ENCODE measurements around the gene NCAPH2. TPM values are rescaled to one million over a fixed set of nuclear protein-coding genes. Genes with fewer than 3 reads are reported as not detected.

NCAPH2 gene
- total RNA-seq, 4 donors from 2014 or later, result 26.5 to 64.7 (median 41.6) TPM

GRCh38 chr22:50489363-50490243, 18.4 kb upstream of the NCAPH2 start:
- TF ChIP-seq, protein P1, sequence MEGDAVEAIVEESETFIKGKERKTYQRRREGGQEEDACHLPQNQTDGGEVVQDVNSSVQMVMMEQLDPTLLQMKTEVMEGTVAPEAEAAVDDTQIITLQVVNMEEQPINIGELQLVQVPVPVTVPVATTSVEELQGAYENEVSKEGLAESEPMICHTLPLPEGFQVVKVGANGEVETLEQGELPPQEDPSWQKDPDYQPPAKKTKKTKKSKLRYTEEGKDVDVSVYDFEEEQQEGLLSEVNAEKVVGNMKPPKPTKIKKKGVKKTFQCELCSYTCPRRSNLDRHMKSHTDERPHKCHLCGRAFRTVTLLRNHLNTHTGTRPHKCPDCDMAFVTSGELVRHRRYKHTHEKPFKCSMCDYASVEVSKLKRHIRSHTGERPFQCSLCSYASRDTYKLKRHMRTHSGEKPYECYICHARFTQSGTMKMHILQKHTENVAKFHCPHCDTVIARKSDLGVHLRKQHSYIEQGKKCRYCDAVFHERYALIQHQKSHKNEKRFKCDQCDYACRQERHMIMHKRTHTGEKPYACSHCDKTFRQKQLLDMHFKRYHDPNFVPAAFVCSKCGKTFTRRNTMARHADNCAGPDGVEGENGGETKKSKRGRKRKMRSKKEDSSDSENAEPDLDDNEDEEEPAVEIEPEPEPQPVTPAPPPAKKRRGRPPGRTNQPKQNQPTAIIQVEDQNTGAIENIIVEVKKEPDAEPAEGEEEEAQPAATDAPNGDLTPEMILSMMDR (IDR thresholded peaks at IDR 0.05), result no peak
- TF ChIP-seq POLR2A (IDR thresholded peaks at IDR 0.05), result no peak
- no peak for TF ChIP-seq POLR2AphosphoS5 (IDR thresholded peaks at IDR 0.05)
- TF ChIP-seq EP300 (IDR thresholded peaks at IDR 0.05; ENCODE audit: low read depth), result no peak
- Histone ChIP-seq H3K4me3 (no peak overlapping the region), H3K27me3 (no peaks in the 10 kb centered on the region), H3K9me3 (no peaks in the 10 kb centered on the region), H3K36me3 (no peaks in the 10 kb centered on the region), H3K27ac (no peak overlapping the region), H3K4me1 (peaks cover 0 to 3% (median 1%) of the 10 kb centered on the region in 4 donors)
- in situ Hi-C loops (cut with MboI; ENCODE audit: low pct_ligation_motif_present in 1 of 4, low pct_unique_long_range_greater_than_20kb in 1 of 4, low sequenced_read_pairs in 3 of 4), result loop anchor here in 1 of 4 donors (10.0 kb wide), 1 partner anchor 225 kb away; the partner anchor contains the start of gene MAPK12
- WGBS, 2 donors (ENCODE audit: low coverage in 1 of 2), result 80% methylated on average over 26 of the region's 31 CpGs; no CpG with 5 or more reads in 1 of the 2 donors
- no peak for DNase-seq
- intact Hi-C loops (cut with DNase I; ENCODE audit: low total_unique reads), result no loop called here

DNA sequence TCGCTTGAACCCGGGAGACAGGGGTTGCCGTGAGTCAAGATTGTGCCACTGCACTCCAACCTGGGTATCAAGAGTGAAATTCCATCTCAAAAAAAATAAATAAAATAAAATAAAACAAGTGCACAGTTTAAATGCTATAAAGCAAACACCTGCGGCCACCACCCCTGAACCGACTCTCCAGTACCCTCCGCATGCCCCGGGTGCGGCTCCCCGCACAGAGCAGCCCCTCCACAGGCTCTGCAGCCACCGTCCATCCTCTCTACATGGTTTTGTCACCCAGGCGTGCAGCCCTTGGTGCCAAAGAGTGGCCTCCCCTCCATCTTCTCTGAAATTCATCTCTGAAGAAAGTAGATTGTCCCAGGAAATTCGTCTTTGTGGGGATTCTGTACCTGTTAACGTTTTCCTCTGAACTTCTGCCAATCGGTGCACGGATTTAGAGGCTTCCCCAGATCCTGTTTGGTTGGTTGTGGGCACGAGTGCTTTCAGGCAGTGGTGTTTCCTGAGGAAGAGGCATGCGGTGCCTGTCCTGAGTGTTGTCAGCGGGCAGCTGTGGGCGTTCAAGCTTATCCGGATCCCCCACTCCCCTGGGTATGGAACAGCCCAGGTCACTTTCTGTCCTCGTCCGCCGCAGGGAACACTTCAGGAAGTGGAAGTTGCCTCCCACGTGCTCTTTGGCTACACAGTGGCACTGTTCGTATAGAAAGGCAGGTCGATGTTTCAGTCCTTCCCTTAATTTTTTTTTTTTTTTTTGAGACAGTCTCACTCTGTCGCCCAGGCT, 17.3 kb upstream of the NCAPH2 start:
- H3K27ac ChIP-seq, result no peak overlapping the region
- no peaks in the 10 kb centered on the region for H3K9me3 ChIP-seq
- no peak for DNase-seq
- 66 to 70% methylated on average over 8 to 27 of the region's 27 CpGs for WGBS, 2 donors (ENCODE audit: low coverage in 1 of 2)
- no peaks in the 10 kb centered on the region for H3K4me1 ChIP-seq
- no peak for TF ChIP-seq POLR2A (IDR thresholded peaks at IDR 0.05)
- TF ChIP-seq, protein P1 (IDR thresholded peaks at IDR 0.05), result no peak
- no peak for TF ChIP-seq POLR2AphosphoS5 (IDR thresholded peaks at IDR 0.05)
- TF ChIP-seq EP300 (IDR thresholded peaks at IDR 0.05; ENCODE audit: low read depth), result no peak
- H3K27me3 ChIP-seq, result no peaks in the 10 kb centered on the region
- H3K4me3 ChIP-seq, result no peak overlapping the region
- in situ Hi-C loops (cut with MboI; ENCODE audit: low pct_ligation_motif_present in 1 of 4, low pct_unique_long_range_greater_than_20kb in 1 of 4, low sequenced_read_pairs in 3 of 4), result loop anchor here in 1 of 4 donors (10.0 kb wide), 1 partner anchor 226 kb away; the partner anchor contains the start of gene MAPK12
- no peaks in the 10 kb centered on the region for H3K36me3 ChIP-seq
- intact Hi-C loops (cut with DNase I; ENCODE audit: low total_unique reads), result no loop called here

DNA sequence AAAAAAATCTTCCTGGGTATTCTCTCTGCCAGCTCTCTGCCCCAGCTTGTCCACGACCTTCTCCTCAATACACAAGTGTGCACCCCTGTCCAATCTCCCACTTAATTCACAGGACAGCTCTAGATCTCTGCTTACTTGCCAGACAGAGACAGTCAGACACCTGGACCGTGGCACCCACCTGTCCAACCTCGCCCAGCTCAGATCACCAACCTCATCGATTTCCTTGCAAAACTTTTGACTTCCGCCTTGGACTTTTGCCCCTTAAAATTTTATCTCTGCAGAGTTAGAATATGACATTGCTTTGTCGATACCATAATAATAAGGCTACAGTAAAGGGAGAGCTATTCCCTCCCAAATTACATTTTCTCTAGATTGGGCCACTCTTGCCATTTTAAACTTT, 10.9 kb upstream of the NCAPH2 start:
- H3K4me1 ChIP-seq, result peaks cover 0 to 18% (median 6%) of the 10 kb centered on the region in 4 donors
- in situ Hi-C loops (cut with MboI; ENCODE audit: low pct_ligation_motif_present in 1 of 4, low pct_unique_long_range_greater_than_20kb in 1 of 4, low sequenced_read_pairs in 3 of 4) (loop anchor here in 1 of 4 donors (10.0 kb wide), 1 partner anchor 232 kb away; the partner anchor contains the start of gene MAPK12), intact Hi-C loops (cut with DNase I; ENCODE audit: low total_unique reads) (no loop called here)
- no peak overlapping the region for H3K4me3 ChIP-seq
- H3K27me3 ChIP-seq, result no peaks in the 10 kb centered on the region
- DNase-seq, result no peak
- peak overlapping the region in 1 of 4 donors; percentile 58 for H3K27ac ChIP-seq
- 47 to 52% methylated on average over 6 of the region's 6 CpGs for WGBS, 2 donors (ENCODE audit: low coverage in 1 of 2)
- no peaks in the 10 kb centered on the region for H3K36me3 ChIP-seq
- H3K9me3 ChIP-seq, result no peaks in the 10 kb centered on the region
- TF ChIP-seq POLR2AphosphoS5 (IDR thresholded peaks at IDR 0.05) (no peak), POLR2A (IDR thresholded peaks at IDR 0.05) (no peak), EP300 (IDR thresholded peaks at IDR 0.05; ENCODE audit: low read depth) (no peak)
- TF ChIP-seq, protein P1 (IDR thresholded peaks at IDR 0.05), result no peak
